ENCODE data around the gene PAX7. TPM values are rescaled to one million over a fixed set of nuclear protein-coding genes. Genes with fewer than 3 reads are reported as not detected.

Gene PAX7
- total and polyA plus RNA-seq, 2 of the 4 experiments (the other 2 are of a cell fraction), result not detected

- Histone ChIP-seq H2AK5ac (ENCODE audit: low read depth, low read length) (no peak overlapping the region), H4K20me1 (ENCODE audit: insufficient read depth, low read length) (no peaks in the 10 kb centered on the region), H2AK9ac (replicated peaks; ENCODE audit: low read depth, low read length, poor library complexity) (no peak overlapping the region), H4K91ac (ENCODE audit: insufficient read depth, low read depth, low read length) (no peak overlapping the region), H2AFZ (replicated peaks; ENCODE audit: low read length, poor library complexity) (no peak overlapping the region), H2BK20ac (ENCODE audit: low read depth, low read length) (no peak overlapping the region), H3K4me2 (ENCODE audit: low read depth, low read length) (no peak overlapping the region), H3K9ac (ENCODE audit: low read depth, low read length) (no peak overlapping the region), H4K5ac (ENCODE audit: low read depth, low read length) (no peak overlapping the region), H3K14ac (replicated peaks; ENCODE audit: low read depth, low read length) (no peak overlapping the region), H3K27ac (ENCODE audit: insufficient read depth, low read length) (no peak overlapping the region), H4K8ac (ENCODE audit: low read depth in 2 of 2, low read length in 2 of 2) (no peak overlapping the region), H3K4me3 (ENCODE audit: insufficient read depth, low read depth, low read length) (no peak overlapping the region), H3K27me3 (ENCODE audit: control insufficient read depth, insufficient read depth, low read length) (peaks cover 3% of the 10 kb centered on the region; the same call in 1 of the 2 replicates), H2BK120ac (ENCODE audit: low read depth, low read length) (no peak overlapping the region), H3K18ac (ENCODE audit: low read depth, low read length) (no peak overlapping the region), H3K56ac (ENCODE audit: extremely low read depth, insufficient read depth, low read length) (no peak overlapping the region), H3K23ac (ENCODE audit: low read depth, low read length) (no peak overlapping the region), H3K9me1 (ENCODE audit: insufficient read depth, low read length) (no peaks in the 10 kb centered on the region), H3K9me3 (ENCODE audit: control insufficient read depth, insufficient read depth, low read length) (no peaks in the 10 kb centered on the region), H2BK15ac (ENCODE audit: low read depth, low read length) (no peak overlapping the region), H3K4me1 (ENCODE audit: control insufficient read depth, insufficient read depth, low read length) (no peaks in the 10 kb centered on the region), H2BK5ac (ENCODE audit: low read depth, low read length, poor library complexity, severe bottlenecking) (no peak overlapping the region), H3K79me1 (ENCODE audit: low read depth in 1 of 2, low read length in 2 of 2) (no peaks in the 10 kb centered on the region), H3K4ac (ENCODE audit: low read depth, low read length) (no peak overlapping the region), H3K36me3 (ENCODE audit: control insufficient read depth, insufficient read depth, low read length) (no peaks in the 10 kb centered on the region)
- BruUV-seq (replicated peaks), result no TSS peak
- WGBS, 2 experiments (ENCODE audit: extremely low coverage in 2 of 2, insufficient read length in 1 of 2), result no CpG with 5 or more reads among the region's 3 CpGs
- ChIA-PET POLR2A (ENCODE audit: unreplicated experiment) (no interaction called here), CTCF (interaction anchor here (0.6 kb wide), 1 partner anchor 25 kb away, joined by 3 read pairs; no protein-coding TSS in a partner anchor)
- TF ChIP-seq RFX5 (IDR thresholded peaks at IDR 0.05; ENCODE audit: low read depth, low read length) (no peak), BHLHE40 (IDR thresholded peaks at IDR 0.05; ENCODE audit: low read depth, low read length) (no peak), SMC3 (IDR thresholded peaks at IDR 0.05; ENCODE audit: low read depth, low read length) (no peak), USF2 (IDR thresholded peaks at IDR 0.05; ENCODE audit: low read depth, low read length) (no peak), NFE2L2 (IDR thresholded peaks at IDR 0.05; ENCODE audit: low read depth, low read length) (no peak), MAFK (IDR thresholded peaks at IDR 0.05; ENCODE audit: low read depth, low read length) (no peak), MAZ (IDR thresholded peaks at IDR 0.05; ENCODE audit: borderline replicate concordance, low read depth, low read length) (no peak)
- TF ChIP-seq, protein P1, sequence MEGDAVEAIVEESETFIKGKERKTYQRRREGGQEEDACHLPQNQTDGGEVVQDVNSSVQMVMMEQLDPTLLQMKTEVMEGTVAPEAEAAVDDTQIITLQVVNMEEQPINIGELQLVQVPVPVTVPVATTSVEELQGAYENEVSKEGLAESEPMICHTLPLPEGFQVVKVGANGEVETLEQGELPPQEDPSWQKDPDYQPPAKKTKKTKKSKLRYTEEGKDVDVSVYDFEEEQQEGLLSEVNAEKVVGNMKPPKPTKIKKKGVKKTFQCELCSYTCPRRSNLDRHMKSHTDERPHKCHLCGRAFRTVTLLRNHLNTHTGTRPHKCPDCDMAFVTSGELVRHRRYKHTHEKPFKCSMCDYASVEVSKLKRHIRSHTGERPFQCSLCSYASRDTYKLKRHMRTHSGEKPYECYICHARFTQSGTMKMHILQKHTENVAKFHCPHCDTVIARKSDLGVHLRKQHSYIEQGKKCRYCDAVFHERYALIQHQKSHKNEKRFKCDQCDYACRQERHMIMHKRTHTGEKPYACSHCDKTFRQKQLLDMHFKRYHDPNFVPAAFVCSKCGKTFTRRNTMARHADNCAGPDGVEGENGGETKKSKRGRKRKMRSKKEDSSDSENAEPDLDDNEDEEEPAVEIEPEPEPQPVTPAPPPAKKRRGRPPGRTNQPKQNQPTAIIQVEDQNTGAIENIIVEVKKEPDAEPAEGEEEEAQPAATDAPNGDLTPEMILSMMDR (conservative IDR thresholded peaks at IDR 0.05; ENCODE audit: low read depth, low read length), result no peak
- intact Hi-C loops (cut with micrococcal nuclease) (no loop called here), dilution Hi-C loops (cut with HindIII; ENCODE audit: low sequenced_read_pairs, unreplicated experiment) (no loop called here), in situ Hi-C loops (cut with MboI; ENCODE audit: low sequenced_read_pairs) (no loop called here)
- ATAC-seq (ENCODE audit: low read depth), result no peak
- no peak for DNase-seq
Observed at GRCh38 chr1:18796950-18797349, 166.3 kb downstream of the PAX7 start.

Data from IMR-90 (cell line).